Activated naive CD8-positive, alpha-beta T cell treated with anti-CD3 and anti-CD28 coated beads, Interleukin-2, amount 10 ng/mL, durations not matched to agents 7 days and 5 days (primary cell): ENCODE measurements around the gene WFDC6. TPM values are rescaled to one million over a fixed set of nuclear protein-coding genes. Genes with fewer than 3 reads are reported as not detected.

Experiments
- ATAC-seq: fragments of 150-1000 bp; cut with Tn5 transposase; one replicate; pipeline ENCODE4 v1.10.0; 2021; ENCODE audit warnings: low read depth, moderate library complexity
- POLR2A ChIA-PET: fragments of 350-600 bp; sonication (Branson Sonifier 250); formaldehyde crosslinking; loops from one replicate; lab custom pipeline; 2021; ENCODE audit warnings: antibody characterized with exemption; lab: Charles Lee
- DNase-seq: peaks from one replicate; pipeline ENCODE4 v3.0.0; 2021
- H3K27ac Mint-ChIP-seq: one replicate; pipeline ENCODE4 v1.8.0; 2022; ENCODE audit warnings: mild to moderate bottlenecking, mixed read lengths
- H3K27me3 Mint-ChIP-seq: one replicate; pipeline ENCODE4 v1.8.0; 2022; ENCODE audit warnings: mild to moderate bottlenecking, moderate library complexity, mixed read lengths
- H3K36me3 Mint-ChIP-seq: one replicate; pipeline ENCODE4 v1.8.0; 2021; ENCODE audit warnings: mild to moderate bottlenecking, mixed read lengths
- H3K4me1 Mint-ChIP-seq: one replicate; pipeline ENCODE4 v1.8.0; 2021; ENCODE audit warnings: mixed read lengths
- H3K4me3 Mint-ChIP-seq: one replicate; pipeline ENCODE4 v1.8.0; 2022; ENCODE audit warnings: mild to moderate bottlenecking, moderate library complexity, mixed read lengths
- H3K9me3 Mint-ChIP-seq: one replicate; pipeline ENCODE4 v1.8.0; 2021; ENCODE audit warnings: mixed read lengths
- total RNA-seq, 2 experiments: library from RNA; stranded (reverse); gene quantifications; one replicate each; pipeline ENCODE4 v1.2.3, GENCODE V29; 2021

Gene WFDC6
- total RNA-seq, 2 experiments from 2014 or later = not detected

DNA sequence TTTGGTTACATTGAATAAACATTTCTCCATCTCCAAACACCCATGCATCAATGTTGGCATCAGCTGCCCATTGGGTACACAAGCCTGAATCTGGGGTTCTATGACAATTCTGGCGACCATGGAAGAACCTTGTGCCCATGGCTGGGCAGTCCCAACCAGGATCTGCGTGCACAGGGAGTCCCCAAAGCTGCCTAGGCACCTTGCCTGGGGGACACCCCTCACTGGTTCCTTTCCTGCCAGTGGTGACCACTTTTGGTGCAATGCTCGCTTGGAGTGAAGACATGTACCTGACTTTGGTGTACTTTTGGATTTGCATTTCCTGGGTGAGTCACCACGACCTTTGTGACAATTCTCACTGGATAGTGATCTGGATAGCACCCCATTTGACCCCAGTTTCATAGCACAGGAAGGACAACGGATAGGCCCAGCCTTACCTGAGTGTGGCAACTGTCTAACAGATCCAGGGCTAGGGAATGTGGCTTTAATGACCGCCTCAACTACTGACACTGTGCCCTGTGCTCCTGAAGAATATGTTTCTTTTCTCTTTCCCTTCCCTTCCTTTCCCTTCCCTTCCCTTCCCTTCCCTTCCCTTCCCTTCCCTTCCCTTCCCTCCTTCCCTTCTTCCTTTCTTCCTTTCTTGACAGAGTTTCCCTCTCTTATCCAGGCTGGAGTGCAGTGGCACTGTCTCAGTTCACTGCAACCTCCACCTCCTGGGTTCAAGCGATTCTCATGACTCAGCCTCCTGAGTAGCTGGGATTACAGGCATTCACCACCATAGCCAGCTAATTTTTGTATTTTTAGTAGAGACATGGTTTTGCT, 31.0 kb downstream of the WFDC6 start:
- no peaks in the 10 kb centered on the region for H3K36me3 Mint-ChIP-seq
- peaks cover 4% of the 10 kb centered on the region for H3K4me1 Mint-ChIP-seq
- ATAC-seq = no peak
- POLR2A ChIA-PET = no interaction called here
- no peak for DNase-seq
- no peak overlapping the region for H3K27ac Mint-ChIP-seq
- peaks cover 25% of the 10 kb centered on the region for H3K27me3 Mint-ChIP-seq
- no peaks in the 10 kb centered on the region for H3K9me3 Mint-ChIP-seq
- H3K4me3 Mint-ChIP-seq = no peak overlapping the region

DNA sequence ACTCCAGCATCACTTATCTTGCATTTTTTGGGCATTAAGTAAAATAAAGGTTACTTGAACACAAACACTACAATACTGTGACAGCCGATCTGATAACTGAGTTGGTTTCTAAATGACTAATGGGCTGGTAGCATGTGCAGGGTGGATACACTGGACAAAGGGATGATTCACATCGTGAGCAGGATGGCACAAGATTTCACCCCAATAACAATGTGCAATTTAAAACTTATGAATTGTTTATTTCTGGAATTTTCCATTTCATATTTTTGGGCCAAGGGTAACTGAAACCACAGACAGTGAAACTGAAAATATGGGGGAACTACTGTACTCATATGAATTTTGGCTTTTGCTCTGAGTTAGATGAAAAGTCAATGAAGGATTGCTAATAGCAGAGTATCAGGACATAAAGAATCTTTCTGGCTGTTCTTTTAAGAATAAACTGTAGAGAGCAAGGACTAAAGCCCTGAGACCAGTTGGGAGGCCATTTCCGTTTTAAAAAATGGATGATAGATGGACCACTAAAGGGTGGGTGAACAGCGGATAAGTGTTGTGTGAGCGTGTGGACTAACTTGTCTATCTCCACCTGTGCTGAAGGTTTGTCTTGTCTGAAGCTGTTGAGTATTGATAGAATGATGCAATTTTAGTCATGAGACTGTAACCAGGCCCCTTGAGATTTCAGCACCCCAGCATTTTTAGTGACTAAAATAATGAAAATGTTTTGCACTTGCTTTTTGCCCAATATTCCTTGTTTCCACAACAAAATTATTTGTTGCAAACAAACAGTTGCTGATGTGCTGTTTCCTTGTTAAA, 32.1 kb downstream of the WFDC6 start:
- Mint-ChIP-seq H3K27me3 (peaks cover 31% of the 10 kb centered on the region), H3K4me3 (no peak overlapping the region), H3K9me3 (no peaks in the 10 kb centered on the region), H3K36me3 (no peaks in the 10 kb centered on the region), H3K4me1 (peaks cover 4% of the 10 kb centered on the region), H3K27ac (no peak overlapping the region)
- DNase-seq = no peak
- ATAC-seq = no peak
- POLR2A ChIA-PET = no interaction called here

DNA sequence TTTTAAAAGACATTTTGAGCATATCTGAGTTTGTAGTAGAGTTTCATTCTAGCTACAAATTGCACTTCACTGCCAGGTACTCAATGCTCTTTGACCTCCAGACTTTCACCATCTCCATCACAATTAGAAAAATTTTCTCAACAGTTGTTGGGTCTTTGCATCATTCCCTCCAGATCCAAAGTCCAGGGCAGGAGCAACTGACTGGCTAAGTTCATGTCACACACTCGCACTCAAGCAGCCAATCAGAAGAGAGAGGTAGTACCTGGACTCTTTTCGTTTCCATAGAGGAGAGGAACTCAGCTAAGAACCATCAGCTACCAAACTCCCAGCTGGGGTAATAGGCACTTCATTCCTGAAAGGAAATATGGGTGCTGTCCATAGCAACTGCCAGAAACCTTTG, 32.9 kb downstream of the WFDC6 start:
- Mint-ChIP-seq H3K4me3 (no peak overlapping the region), H3K9me3 (no peaks in the 10 kb centered on the region), H3K27me3 (peaks cover 36% of the 10 kb centered on the region), H3K36me3 (no peaks in the 10 kb centered on the region), H3K4me1 (peaks cover 4% of the 10 kb centered on the region), H3K27ac (no peak overlapping the region)
- POLR2A ChIA-PET = no interaction called here
- ATAC-seq (no peak), DNase-seq (no peak)

DNA sequence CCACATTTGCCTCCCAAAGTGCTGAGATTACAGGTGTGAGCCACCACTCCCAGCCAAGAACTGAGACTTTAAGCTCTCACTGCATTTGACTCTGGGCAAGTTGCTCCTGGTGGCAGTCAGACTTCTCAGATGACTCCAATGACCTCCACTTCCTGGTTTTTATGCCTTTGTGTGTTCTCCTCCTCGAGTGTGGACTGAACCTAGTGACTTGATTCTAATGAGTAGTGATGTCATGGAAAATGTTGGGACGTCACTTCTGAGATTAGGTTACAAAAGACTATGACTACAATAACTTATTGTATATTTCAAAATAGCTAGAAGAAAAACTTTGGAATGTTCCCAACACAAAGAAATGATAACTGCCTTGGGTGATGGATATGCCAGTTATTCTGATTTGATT, 35.9 kb downstream of the WFDC6 start:
- POLR2A ChIA-PET = no interaction called here
- Mint-ChIP-seq H3K4me3 (no peak overlapping the region), H3K36me3 (no peaks in the 10 kb centered on the region), H3K27me3 (peaks cover 36% of the 10 kb centered on the region), H3K9me3 (no peaks in the 10 kb centered on the region), H3K4me1 (peaks cover 4% of the 10 kb centered on the region), H3K27ac (no peak overlapping the region)
- ATAC-seq (no peak), DNase-seq (no peak)

DNA sequence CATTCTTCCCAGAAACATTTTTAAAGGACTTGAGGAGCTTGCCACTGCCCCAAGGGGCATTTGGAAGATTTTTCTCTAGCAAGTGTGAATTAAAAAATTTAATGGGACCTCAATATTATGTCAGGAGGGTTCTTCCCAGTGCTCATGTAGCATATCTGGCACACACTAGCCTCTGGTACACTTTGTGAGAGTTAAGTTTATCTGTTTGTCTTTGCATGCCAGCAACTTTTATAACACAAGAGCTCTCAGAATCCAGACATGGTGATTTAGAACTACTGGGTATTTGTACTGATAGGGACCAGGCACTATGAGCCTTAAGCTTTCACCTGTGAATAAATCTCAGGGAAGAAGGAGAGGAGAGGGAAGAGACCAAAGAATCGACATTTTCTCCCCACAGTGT, 36.7 kb downstream of the WFDC6 start:
- Mint-ChIP-seq H3K36me3 (no peaks in the 10 kb centered on the region), H3K9me3 (no peaks in the 10 kb centered on the region), H3K27ac (no peak overlapping the region), H3K27me3 (peaks cover 34% of the 10 kb centered on the region), H3K4me1 (peaks cover 4% of the 10 kb centered on the region), H3K4me3 (no peak overlapping the region)
- ATAC-seq (no peak), DNase-seq (no peak)
- POLR2A ChIA-PET = no interaction called here

DNA sequence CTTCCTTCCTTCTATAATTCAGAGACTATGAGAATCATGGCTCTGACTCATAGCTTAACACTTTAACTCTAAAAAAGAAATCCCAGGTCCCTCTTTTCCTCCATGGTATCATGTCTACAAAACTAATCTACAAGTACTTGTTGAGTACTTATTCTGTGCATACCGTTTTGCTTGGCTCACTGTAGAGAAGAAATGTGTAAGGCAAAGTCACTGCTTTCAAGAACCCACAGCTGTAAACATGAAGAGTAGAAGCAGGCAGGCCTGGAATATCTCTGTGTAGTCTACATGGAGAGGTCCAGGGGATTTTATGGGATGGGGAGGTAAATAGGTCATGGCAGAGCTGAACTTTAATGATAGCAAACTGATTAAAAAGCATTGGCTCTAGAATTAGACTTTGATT, 37.7 kb downstream of the WFDC6 start:
- H3K27ac Mint-ChIP-seq = no peak overlapping the region
- no peaks in the 10 kb centered on the region for H3K36me3 Mint-ChIP-seq
- H3K27me3 Mint-ChIP-seq = peaks cover 38% of the 10 kb centered on the region
- H3K4me1 Mint-ChIP-seq = peaks cover 1% of the 10 kb centered on the region
- POLR2A ChIA-PET = no interaction called here
- DNase-seq = no peak
- no peak overlapping the region for H3K4me3 Mint-ChIP-seq
- no peaks in the 10 kb centered on the region for H3K9me3 Mint-ChIP-seq
- no peak for ATAC-seq

DNA sequence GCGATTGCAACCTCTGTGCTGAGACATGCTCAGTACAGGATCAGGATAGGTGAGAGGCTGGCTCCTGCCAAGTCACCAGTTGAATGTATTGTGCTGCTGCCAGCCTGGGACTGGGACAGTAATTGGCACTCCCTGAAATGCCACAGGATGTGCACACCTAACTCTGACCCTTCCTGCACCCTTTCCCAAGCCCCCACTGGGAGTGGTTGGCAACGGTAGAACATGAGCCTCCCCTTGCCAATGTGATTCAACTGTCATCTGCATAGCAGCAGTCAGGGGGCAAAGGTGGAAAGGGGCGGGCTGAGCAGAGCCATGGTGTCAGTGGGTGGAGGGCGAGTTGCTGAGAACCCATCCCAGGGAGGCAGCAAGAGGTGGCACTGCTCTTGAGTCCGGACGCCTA, 39.3 kb downstream of the WFDC6 start:
- H3K27ac Mint-ChIP-seq = no peak overlapping the region
- H3K4me1 Mint-ChIP-seq = no peaks in the 10 kb centered on the region
- no peak overlapping the region for H3K4me3 Mint-ChIP-seq
- H3K9me3 Mint-ChIP-seq = no peaks in the 10 kb centered on the region
- POLR2A ChIA-PET = no interaction called here
- H3K36me3 Mint-ChIP-seq = no peaks in the 10 kb centered on the region
- DNase-seq (no peak), ATAC-seq (no peak)
- H3K27me3 Mint-ChIP-seq = peaks cover 35% of the 10 kb centered on the region

DNA sequence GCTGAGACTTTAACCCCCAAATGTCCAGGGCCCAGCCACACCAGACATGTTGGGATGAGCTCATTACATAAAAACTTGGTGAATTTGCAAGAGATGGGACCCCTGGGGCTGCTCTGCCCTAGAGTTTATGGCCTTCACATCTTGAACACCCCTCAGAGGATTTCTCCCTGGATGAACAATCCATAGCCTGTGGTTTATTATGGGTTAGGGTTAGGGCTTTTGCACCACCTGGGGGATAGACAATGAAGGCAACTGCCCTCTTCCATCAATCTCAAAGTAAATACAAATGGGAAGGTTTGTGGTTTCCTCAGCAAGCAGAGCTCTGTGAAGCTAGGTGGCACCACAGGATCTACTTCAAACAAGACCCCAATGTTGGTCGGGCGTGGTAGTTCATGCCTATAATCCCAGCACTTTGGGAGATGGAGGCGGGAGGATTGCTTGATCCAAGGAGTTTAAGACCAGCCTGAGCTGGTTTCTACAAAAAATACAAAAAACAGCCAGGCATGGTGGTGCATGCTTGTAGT, 41.2 kb downstream of the WFDC6 start:
- no peaks in the 10 kb centered on the region for H3K9me3 Mint-ChIP-seq
- POLR2A ChIA-PET = no interaction called here
- DNase-seq = no peak
- H3K4me1 Mint-ChIP-seq = no peaks in the 10 kb centered on the region
- H3K4me3 Mint-ChIP-seq = no peak overlapping the region
- no peak for ATAC-seq
- H3K27me3 Mint-ChIP-seq = peaks cover 31% of the 10 kb centered on the region
- no peak overlapping the region for H3K27ac Mint-ChIP-seq
- no peaks in the 10 kb centered on the region for H3K36me3 Mint-ChIP-seq

DNA sequence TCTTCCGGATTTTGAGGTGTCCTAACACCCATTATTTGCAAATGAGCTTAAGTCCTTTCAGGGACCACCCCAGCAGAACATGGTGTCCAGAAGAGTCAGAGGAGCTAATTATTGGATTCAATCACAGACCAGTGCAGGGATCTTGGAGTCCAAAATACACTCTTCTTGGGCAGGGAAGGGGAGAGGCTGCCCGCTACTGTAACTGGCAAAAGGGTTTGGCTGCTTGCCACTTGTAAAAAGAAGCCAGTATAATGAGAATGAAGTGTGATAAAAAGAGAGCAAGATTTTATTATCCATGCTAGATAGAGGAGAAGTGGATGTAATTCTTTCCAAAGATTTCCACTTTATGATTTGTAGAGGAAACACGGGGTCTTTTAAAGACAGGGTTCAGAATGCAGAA, 43.1 kb downstream of the WFDC6 start:
- no peak for ATAC-seq
- Mint-ChIP-seq H3K27ac (no peak overlapping the region), H3K9me3 (no peaks in the 10 kb centered on the region), H3K4me1 (no peaks in the 10 kb centered on the region), H3K4me3 (no peak overlapping the region), H3K36me3 (no peaks in the 10 kb centered on the region), H3K27me3 (peaks cover 18% of the 10 kb centered on the region)
- POLR2A ChIA-PET = no interaction called here
- DNase-seq = no peak

DNA sequence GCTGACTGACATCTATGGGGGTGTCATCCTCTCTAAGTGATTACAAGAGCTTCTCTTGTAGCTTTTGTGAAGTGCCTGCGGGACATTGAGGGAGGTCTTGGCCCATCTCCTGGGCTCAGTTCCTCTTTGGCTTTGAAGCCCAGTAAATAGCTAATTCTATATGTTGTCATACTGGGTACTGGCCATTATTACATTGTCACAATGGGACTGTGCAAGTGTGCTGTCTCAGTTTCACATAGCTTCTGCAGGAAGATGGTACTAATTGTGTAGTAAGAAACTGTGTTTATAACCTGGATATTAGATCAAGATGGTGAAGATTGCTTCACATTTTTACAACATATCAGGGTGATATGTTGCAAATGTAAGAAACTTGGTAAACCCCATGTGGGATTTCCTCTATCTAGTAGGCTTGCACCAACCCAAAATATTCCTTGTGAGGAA, 43.8 kb downstream of the WFDC6 start:
- Mint-ChIP-seq H3K9me3 (no peaks in the 10 kb centered on the region), H3K36me3 (no peaks in the 10 kb centered on the region), H3K27ac (no peak overlapping the region), H3K4me3 (no peak overlapping the region), H3K4me1 (no peaks in the 10 kb centered on the region), H3K27me3 (peaks cover 16% of the 10 kb centered on the region)
- DNase-seq (no peak), ATAC-seq (no peak)
- POLR2A ChIA-PET = no interaction called here

DNA sequence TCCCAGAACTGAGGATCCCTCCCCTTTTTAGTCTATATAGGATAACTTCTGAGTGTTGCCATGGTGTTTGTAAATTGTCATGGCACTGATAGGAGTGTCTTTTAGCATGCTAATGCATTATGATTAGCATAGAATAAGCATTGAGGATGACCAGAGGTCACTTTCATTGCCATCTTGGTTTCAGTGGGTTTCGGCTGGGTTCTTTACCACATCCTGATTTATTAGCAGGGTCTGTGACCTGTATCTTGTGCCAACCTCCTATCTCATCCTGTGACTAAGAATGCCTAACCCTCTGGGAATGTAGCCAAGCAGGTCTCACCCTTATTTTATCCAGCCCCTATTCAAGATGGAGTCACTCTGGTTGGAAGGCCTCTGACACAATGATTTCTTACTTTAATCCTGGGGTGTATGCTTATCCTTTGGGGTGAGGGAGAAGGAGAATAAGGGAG, 50.2 kb downstream of the WFDC6 start:
- no peaks in the 10 kb centered on the region for H3K9me3 Mint-ChIP-seq
- H3K27me3 Mint-ChIP-seq = peaks cover 26% of the 10 kb centered on the region
- H3K4me1 Mint-ChIP-seq = no peaks in the 10 kb centered on the region
- H3K4me3 Mint-ChIP-seq = no peak overlapping the region
- no peaks in the 10 kb centered on the region for H3K36me3 Mint-ChIP-seq
- ATAC-seq (no peak), DNase-seq (no peak)
- H3K27ac Mint-ChIP-seq = no peak overlapping the region
- POLR2A ChIA-PET = no interaction called here

DNA sequence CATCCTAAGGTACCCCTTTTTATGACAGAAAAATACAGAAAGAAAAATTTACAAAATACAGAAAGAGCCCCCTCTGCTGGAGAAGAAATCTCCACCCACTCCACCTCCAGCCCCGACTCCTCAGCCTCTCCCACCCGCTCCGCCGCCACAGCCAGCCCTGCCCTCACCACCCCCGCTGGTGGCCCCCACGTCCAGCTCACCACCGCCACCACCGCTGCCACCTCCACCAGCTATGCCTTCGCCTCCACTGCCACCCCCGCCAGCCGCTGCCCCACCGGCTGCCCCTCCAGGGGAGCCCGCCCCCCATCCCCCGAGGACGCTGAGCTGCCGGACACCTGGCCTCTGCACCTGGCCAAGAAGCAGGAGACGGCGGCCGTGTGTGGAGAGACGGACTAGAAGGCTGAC, 52.0 kb downstream of the WFDC6 start:
- no peaks in the 10 kb centered on the region for H3K36me3 Mint-ChIP-seq
- no peaks in the 10 kb centered on the region for H3K4me1 Mint-ChIP-seq
- H3K27ac Mint-ChIP-seq = no peak overlapping the region
- peaks cover 37% of the 10 kb centered on the region for H3K27me3 Mint-ChIP-seq
- DNase-seq = no peak
- H3K9me3 Mint-ChIP-seq = no peaks in the 10 kb centered on the region
- H3K4me3 Mint-ChIP-seq = no peak overlapping the region
- POLR2A ChIA-PET = no interaction called here
- ATAC-seq = no peak

DNA sequence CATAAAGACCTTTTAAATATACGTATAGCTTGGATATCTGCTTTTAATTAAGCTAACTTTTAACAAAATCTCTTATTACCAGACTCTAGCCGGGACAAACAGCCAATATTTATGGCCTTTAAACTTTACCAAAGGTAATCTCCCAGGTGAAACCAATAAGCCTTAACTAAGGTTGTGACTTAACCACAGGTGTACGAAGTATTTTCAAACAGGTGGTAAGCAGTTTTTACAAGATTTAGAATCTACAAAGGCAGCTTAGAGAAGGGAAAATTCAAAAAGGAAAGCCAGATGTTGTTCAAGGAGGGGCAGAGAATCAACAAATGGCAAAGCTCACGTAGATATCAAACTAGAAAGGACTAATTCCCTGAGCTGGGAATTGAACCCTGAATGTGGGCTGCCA, 53.9 kb downstream of the WFDC6 start:
- Mint-ChIP-seq H3K4me1 (no peaks in the 10 kb centered on the region), H3K36me3 (no peaks in the 10 kb centered on the region), H3K27ac (no peak overlapping the region), H3K4me3 (no peak overlapping the region), H3K27me3 (peaks cover 44% of the 10 kb centered on the region), H3K9me3 (no peaks in the 10 kb centered on the region)
- POLR2A ChIA-PET = no interaction called here
- ATAC-seq (no peak), DNase-seq (no peak)

DNA sequence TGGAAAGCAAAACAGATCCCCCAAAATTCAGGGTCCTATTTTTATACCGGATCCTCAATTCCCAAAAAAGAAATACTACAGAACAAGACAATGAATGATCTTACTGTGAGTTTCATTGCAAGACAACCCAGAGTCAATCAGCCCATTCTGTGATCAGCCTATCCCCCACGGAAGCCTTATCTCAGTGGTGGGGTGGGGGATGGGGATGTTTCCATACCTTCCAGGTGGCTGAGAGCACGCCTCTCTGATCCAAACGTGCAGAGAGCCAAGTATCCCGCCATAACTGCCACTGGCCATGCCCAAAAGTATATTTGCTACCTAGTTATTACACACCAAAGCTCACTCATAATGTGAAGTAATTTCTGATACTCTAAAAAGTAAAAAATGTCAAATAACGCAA, 54.6 kb downstream of the WFDC6 start:
- POLR2A ChIA-PET = no interaction called here
- ATAC-seq (no peak), DNase-seq (no peak)
- Mint-ChIP-seq H3K9me3 (no peaks in the 10 kb centered on the region), H3K36me3 (no peaks in the 10 kb centered on the region), H3K27ac (no peak overlapping the region), H3K4me3 (no peak overlapping the region), H3K4me1 (no peaks in the 10 kb centered on the region), H3K27me3 (peaks cover 44% of the 10 kb centered on the region)
